Stimulated activated CD4-positive, alpha-beta T cell treated with anti-CD3 and anti-CD28 coated beads, Interleukin-15, amount 100 ng/mL, for 1 hour (primary cell): ENCODE measurements around the gene OGFRL1.

ENCODE experiments used
- DNase-seq, 2 donors: peaks; one replicate each; pipeline ENCODE4 v3.0.0-alpha.2; 2020; ENCODE audit warnings: low read depth in 1 of 2, low spot score in 1 of 2

OGFRL1 gene

GRCh38 chr6:71333050-71333449, 44.4 kb downstream of the OGFRL1 start:
- no peak for DNase-seq

DNA sequence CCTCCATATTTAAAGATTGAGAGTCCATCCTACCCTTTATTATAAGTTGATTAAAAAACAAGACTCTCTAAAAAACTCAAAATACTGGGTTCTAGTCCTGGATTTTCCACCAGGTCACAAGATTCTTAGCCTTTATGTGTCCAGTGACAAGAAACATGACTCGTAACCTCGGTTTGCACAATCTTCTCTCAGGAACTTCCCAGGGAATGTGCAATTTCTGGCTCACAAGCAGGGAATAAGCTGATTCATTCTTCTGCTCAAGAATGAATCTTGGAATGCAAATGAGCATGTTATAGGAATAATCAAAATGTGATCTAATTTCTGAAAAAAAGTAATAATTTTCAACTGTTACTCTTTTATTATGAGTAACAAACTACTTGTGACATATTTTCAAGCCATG, 45.1 kb downstream of the OGFRL1 start:
- no peak for DNase-seq

- no peak for DNase-seq
These were observed 46.2 kb downstream of the OGFRL1 start for GRCh38 chr6:71334768-71335167.

DNA sequence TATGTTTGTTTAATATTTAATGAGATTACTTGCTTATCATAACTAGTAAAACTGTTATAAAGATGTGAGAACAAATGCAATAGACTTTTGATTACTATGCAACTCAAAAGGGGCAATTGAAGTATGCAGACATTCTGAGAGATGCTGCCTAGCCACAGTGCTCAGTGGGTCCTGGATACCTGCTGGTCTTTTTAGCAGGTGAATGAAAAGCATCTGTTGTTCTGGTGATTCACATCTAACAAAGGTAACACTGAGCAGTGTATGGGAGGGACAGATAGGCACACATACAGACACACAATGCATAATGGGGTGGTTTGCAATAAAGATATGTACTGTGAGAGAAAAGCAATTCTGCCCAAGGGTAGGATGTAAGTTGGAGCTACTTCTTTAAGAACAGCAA, 46.9 kb downstream of the OGFRL1 start:
- no peak for DNase-seq

- no peak for DNase-seq
These were observed 48.3 kb downstream of the OGFRL1 start for GRCh38 chr6:71336901-71337300.

- DNase-seq = no peak
These were observed 50.1 kb downstream of the OGFRL1 start for GRCh38 chr6:71338540-71339316.

- no peak for DNase-seq
These were observed 54.2 kb downstream of the OGFRL1 start for GRCh38 chr6:71342772-71343171.

DNA sequence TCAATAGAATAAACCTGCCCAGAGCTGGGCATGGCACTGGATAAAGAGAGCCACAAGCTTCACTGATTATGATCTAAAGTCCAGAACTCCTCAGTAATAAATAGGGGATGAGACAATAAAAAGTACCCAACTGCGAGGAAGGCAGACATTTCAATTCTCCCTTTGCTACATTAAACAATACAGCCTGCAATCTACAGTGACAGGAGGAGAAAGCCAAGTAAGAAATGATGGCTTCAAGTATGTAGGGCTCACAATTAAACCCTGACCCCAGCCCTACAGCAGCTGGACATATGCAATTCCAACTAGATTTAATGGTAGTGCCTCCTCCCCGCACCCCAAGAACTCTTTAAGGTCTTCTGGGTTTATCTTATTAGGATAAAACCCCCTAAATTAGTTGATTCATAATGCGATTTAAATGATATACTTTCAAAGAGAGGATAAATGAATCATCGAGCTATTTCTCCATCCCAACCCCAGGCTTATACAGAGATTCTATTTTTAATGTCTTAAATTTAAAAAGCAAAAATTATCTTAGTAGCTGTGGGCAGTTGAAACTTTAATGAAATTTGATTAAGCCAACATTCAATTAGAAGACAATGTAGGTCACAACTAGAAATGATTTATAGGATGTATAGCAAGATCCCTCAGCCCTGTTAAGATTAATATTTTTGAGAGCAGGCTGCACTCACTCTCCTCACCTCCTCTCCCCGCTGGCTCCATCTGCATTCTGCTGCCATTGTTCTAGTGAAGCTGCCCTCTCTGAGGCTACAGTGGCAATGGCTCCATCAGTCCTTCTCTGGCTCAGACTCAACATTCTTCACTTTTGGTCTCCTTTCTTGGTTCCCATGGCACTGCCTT, 57.1 kb downstream of the OGFRL1 start:
- no peak for DNase-seq

GRCh38 chr6:71346334-71346694, 57.7 kb downstream of the OGFRL1 start:
- DNase-seq = no peak

GRCh38 chr6:71347119-71347518, 58.5 kb downstream of the OGFRL1 start:
- no peak for DNase-seq

GRCh38 chr6:71349395-71349794, 60.8 kb downstream of the OGFRL1 start:
- DNase-seq = no peak

DNA sequence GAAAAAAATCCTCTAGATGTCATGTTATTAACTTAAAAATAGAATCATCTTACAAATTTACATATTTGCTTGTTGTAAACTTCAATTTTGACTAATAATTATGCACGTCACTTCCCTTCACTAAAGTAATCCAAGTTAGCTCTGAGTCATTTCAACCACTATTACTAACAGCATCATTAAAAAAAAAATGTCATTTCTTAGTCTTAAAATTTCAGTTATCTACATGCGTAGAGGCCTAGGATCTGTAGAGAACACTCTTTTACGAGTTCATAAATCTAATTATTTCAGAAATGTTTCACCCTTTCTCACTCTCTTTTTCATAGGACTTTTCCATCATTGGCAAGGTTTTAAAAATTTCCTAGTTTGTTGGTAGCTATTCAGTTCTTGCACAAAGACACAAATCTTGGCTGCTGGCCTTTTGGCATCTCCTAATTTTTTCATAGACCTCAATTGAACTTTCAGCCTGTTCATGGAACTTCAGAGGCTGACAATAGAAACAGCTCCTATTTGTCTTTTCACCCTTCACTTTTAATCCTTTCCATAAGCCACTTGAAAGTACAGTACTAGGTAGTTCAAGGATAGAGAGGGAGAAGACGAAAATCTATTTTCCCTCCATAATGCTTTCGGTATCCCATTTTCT, 61.5 kb downstream of the OGFRL1 start:
- DNase-seq = no peak

DNA sequence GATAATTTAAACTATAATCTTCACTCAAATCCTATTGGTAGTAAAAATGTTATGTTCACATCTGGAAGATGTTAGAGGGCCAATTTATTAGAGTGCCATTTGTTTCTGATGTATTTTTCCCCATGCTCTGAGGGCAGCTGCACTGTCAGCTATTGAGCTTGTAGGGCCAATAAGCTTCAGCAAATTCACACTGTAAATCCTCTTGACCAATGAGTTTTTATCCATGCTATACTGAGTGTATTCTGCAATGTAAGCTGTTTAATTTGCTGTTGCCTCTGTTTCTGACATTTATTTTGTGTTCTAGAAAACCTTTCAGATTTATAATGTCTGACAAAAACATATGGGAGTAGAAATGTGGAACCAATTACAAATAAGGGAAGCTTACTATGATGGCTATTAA, 62.6 kb downstream of the OGFRL1 start:
- no peak for DNase-seq
